Non-pigmented ciliary epithelial cell (primary cell): Measurements from ENCODE around the gene RAB20.
"Not testable (repeated sequence)": the region's sequence is repeated elsewhere in the genome, so short reads cannot be mapped to it uniquely, and the experiment has no call there.

Experiments used
- DNase-seq: peaks from one replicate; pipeline ENCODE4 v3.0.0-alpha.2; 2010; ENCODE audit warnings: low read depth

RAB20 gene

GRCh38 chr13:110554946-110555345 is 6.6 kb downstream of the RAB20 start:
- DNase-seq: no peak

DNA sequence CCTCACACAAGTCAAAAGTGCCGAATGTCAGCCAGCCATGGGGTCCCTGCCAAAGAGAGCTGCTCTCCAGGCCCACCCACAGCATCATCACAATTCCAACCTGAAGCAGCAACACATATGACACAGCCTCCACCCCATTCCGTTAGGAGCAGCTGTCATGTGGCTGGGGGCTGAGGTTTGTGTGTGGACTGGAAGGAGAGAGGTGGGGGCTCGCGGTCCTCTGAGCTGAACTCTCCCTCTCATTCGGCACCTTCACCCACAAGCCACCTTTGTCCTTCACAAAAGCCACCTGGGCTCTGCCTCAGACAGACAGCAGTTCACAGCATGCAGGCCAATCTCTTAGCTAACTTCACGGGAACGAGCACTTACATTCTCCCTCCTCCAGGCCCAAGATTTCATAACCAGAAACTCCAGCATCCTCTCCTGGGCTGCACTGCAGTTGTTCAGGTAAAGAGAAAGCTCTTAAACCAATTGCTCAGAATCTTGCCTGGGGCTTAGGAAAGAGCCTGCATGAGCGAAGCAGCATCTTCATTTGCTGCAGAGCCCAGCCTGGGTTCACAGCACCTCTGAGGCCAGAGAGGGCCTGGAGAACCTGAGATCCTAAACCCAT is 7.2 kb downstream of the RAB20 start:
- DNase-seq: no peak

GRCh38 chr13:110553417-110553816 is 8.1 kb downstream of the RAB20 start:
- DNase-seq: no peak

DNA sequence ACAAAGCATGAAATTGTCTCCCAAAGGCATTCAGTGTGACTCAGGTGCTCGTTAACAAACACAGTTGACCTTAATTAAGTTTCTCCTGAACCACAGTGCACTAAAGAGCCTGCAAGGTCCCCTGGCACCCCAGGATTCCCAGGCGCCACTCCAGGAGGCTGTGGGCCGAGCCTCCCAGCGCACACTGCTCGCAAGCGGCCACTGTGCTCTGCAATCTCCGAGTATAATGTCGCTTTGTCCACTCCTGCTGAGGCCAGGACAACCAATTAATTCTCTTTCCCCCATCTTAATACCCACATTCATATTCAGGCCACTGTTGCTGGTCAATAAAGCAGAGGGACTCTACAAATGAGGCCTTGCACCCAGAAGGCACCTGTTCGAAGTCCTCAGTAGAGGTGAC is 8.8 kb downstream of the RAB20 start:
- DNase-seq: no peak

DNA sequence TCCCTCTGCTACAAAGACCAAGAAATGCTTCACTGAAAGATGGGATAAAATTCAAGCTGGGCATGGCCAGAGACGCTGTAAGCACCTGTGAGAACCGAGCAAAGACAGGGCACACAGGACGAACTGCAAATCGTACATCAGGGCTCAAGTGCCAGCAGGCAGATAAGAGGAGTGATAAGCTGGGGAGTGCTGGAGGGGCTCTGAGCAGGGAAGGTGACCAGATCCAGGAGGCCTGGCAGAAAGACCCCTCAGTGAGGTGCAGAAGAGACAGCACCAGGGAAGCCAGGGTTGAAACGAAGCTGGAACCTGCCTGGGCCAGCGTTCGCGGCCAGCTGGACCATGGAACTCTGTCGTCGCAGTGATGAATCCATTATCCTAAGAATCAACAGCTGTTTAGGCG is 10.2 kb downstream of the RAB20 start:
- DNase-seq: no peak

DNA sequence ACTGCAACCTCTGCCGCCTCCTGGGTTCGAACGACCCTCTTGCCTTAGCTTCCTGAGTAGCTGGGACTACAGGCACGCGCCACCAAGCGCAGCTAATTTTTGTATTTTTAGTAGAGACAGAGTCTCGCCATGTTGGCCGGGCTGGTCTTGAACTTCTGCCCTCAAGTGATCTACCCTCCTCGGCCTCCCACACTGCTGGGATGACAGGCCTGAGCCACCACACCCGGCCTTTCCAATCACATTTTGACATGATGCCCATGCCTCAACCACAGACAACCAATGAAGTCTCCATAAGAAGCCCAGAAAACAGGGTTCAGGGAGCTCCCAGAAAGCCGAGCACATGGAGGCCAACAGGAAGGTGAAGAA is 11.7 kb downstream of the RAB20 start:
- DNase-seq: no peak

DNA sequence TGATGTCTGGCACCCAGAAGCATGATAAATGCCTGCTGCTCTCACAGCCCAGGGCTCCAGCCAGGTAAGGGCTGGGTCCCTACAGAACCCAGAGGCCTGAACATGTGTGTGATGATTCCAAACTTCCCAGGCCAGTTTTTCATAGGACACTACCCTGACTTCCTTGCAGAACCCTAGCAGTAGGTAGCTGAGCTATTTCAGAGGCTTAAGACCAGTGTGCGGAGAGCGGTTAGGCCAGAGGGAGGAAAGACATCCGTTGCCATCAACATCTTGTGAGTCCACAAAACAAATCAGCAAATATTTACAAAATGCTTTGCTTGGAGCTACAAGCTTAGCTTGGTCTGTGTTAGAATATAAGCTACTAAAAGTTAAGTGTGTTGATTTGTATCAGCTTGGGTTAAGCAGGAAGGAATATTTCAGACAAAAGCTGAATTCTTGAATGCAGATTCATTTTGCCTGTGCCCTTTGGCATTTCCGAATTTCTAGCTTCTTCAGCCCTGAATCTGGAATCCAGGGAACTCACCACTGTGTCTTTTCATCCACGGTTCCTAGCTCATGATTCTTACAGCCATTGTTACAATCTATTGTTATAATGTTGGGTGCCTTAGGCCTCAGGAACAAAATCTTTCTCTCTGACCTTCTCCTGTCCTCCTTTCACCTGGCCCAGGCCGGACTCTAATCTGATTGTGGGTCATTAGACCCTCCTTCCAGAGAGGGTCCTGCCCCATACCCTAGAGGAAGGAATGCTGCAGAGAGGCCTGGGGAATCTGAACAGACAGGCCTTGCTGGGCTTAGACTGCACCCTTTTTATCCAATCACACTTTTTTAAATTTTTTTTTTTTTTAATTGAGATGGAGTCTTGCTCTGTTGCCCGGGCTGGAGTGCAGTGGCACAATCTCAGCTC is 12.4 kb downstream of the RAB20 start:
- no peak for DNase-seq

GRCh38 chr13:110546926-110547325 is 14.6 kb downstream of the RAB20 start:
- DNase-seq: peak; percentile 88

DNA sequence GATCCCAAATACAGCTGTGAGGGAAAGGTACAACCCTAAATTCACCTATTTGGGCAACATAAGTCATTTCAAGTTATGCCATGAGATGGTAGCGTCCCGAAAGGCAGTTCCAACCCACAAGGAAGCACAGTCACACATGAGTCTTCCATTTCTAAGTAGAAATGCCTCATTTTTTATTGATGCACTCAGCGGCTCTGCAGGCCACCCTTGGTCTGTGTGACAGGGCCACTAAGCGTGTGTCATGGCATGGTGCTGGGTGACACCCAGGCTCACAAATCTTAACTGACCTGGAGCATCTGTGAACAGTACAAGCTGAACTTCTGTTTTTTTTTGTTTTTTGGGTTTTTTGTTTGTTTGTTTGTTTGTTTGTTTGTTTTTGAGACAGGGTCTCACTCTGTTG is 15.1 kb downstream of the RAB20 start:
- no peak for DNase-seq

DNA sequence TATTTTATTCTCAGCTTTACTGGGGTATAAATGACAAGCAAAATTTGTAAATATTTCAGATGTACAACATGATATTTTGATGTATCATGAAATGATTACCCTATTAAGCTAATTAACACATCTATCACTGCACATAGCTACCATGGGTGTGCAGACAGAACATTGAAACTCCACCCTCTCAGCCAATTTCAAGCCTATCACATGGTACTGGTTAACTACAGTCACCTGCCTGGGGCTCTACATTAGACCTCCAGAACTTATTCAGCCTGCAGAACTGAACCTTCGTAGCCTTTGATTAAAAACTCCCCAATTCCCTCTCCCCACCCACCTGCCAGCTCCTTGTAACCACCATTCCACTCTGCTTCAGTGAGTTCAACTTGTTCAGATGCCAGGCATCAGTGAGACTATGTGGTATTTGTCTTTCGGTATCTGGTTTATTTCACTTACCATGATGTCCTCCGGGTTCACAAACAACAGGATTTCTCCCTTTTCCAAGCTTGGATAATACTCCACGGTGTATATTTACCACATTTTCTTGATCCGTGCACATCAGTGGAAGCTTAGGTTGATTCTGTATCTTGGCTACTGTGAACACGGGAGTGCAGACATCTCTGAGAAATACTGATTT is 19.2 kb downstream of the RAB20 start:
- no peak for DNase-seq

- DNase-seq: no peak
Observed at GRCh38 chr13:110541526-110541920, 20.0 kb downstream of the RAB20 start.

GRCh38 chr13:110540871-110541525 is 20.5 kb downstream of the RAB20 start:
- DNase-seq: no peak

- no peak for DNase-seq
Observed at GRCh38 chr13:110539894-110540293, 21.6 kb downstream of the RAB20 start.

DNA sequence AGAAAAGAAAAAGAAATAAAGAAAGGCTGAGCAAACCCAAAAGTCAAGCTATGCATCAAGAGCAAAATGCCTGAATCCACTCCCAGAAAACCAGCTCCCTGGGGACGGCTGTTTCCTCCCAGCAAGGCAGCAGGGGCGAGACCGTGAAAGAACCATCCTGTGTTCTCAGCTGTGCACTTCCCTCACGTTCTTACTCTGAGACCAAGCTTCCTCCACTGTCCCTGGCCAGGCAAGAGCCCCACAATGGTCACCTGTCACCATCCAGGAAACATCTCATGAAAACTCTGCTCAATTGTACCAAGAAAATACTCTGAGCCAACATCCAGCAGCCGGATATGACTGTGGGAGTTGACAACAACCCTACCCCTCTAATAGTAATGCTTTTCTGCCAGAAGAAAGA is 22.9 kb downstream of the RAB20 start:
- no peak for DNase-seq

GRCh38 chr13:110536006-110536693 is 25.4 kb downstream of the RAB20 start:
- DNase-seq: no peak

GRCh38 chr13:110535526-110535925 is 26.0 kb downstream of the RAB20 start:
- no peak for DNase-seq

DNA sequence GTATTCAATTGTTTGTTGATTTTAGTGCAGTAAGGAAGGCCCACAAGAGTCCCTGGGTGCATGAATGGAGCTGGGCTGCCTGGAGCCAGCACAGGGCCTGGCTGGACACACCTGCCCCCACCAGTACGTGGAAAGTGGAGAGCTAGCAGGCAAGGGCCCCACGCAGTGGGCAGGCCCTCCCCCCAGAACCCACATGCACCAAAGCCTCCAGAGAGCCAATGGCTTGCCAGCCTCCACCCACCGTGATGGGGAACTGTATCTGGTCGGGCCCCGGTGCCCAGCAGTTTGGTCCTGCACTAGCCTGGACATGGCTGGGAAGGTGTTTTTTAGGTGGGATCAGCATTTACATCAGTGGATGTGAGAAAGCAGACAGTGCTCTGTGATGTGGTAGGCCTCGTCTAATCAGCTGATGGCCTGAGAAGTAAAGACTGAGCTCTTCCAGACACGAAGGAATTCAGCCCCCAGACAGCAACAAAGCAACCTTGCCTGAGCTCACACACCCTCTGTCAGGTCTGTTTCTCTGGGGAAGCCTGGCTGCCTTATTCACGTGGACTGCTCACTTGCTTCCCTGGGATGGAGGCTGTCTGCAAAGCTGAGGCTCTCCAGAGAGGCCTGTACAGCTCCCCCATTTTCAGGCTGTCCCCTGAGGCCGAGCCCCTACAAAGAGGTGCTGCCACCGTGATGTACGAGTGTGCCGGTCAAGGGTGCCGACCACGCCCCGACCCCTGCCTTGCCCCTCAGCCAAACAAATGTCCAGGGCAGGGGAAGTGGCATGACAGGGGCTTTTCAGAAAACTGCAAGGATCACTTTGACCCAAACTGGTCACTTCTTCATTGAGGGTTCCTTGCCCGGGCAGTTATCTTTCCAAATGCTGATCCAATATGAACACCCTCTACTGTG is 27.5 kb downstream of the RAB20 start:
- no peak for DNase-seq

DNA sequence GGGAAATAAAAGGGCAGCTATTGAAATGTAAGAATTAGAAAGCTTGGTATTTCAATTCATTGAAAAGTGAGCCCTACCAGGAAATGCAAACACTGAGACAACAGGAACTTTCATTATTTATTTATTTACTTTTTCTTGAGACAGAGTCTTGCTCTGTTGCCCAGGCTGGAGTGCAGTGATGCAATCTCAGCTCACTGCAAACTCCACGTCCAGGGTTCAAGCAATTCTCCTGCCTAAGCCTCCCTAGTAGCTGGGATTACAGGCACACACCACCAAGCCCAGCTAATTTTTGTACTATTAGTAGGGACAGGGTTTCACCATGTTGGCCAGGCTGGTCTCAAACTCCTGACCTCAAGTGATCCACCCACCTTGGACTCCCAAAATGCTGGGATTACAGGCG is 29.3 kb downstream of the RAB20 start:
- not testable (repeated sequence) for DNase-seq

DNA sequence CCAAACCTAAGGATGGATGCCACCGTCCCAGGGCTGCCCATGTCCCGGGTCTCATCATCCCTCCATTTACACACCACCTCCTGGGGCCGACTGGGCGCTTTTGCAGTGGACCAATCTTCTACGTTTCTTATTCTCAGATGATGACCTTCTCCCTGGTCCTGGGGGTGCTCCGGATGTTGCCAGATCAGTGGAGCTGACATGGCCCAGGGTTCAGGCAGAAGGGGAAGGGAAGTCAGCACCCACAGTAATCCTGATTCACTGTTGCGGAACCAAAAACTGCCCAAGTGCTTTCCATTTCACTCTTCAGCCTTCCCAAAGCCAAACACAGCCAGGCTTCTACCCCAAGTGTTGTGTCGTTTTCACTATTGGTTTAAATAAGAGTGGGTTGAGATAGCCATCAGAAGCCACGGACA is 29.8 kb downstream of the RAB20 start:
- DNase-seq: no peak

DNA sequence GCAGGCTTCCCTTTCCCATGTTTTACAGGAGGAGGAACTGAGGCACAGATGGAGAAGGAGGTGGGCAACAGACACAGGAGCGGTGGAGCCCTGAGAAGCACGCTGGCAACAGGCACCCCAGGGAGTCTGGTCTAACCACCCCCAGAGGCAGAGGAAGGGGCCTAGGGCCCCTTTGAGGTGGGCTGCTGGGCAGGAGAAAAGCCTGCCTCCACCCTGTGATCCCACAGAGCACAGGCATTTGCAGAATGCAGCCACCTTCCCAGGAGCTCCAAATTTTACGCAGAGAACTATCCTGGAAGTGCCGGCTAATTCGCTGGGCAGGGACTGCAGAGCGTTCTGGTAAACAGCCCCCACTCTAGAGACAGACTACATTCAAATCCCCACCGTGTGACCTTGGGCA is 30.4 kb downstream of the RAB20 start:
- no peak for DNase-seq
